Loucy (cell line): Measurements from ENCODE around the gene MYBBP1A.

Experiments
- H2AFZ ChIP-seq: fragments of 200-600 bp; sonication (generic); 2 replicates; pipeline ENCODE4 v1.6.0; 2016; ENCODE audit warnings: antibody characterized with exemption, mild to moderate bottlenecking, low read length, moderate library complexity
- H3F3A ChIP-seq: fragments of 200-600 bp; 2 replicates; pipeline ENCODE4 v1.6.0; 2016; ENCODE audit warnings: antibody characterized with exemption, low read depth, mild to moderate bottlenecking
- H3K27me3 ChIP-seq: fragments of 200-600 bp; sonication (generic); 2 replicates; pipeline ENCODE4 v1.6.1; 2014; ENCODE audit warnings: low read length, mild to moderate bottlenecking; ENCODE audit not compliant: insufficient read depth, poor library complexity, severe bottlenecking
- H3K36me3 ChIP-seq: fragments of 200-600 bp; sonication (generic); 2 replicates; pipeline ENCODE4 v1.6.1; 2016; ENCODE audit warnings: low read length; ENCODE audit not compliant: insufficient read depth
- H3K4me1 ChIP-seq: fragments of 200-600 bp; sonication (generic); 2 replicates; pipeline ENCODE4 v1.5.1; 2014; ENCODE audit warnings: low read length, mild to moderate bottlenecking; ENCODE audit not compliant: insufficient read depth, poor library complexity, severe bottlenecking
- H3K4me2 ChIP-seq: fragments of 200-600 bp; sonication (generic); 2 replicates; pipeline ENCODE4 v1.6.0; 2014; ENCODE audit warnings: antibody characterized with exemption, low read length, low read depth, mild to moderate bottlenecking; ENCODE audit not compliant: poor library complexity, severe bottlenecking
- H3K4me3 ChIP-seq: fragments of 200-600 bp; sonication (generic); 2 replicates; pipeline ENCODE4 v1.5.1; 2014; ENCODE audit warnings: low read length, mild to moderate bottlenecking, mixed read lengths; ENCODE audit not compliant: poor library complexity, severe bottlenecking
- H3K79me2 ChIP-seq: fragments of 200-600 bp; sonication (generic); 2 replicates; pipeline ENCODE4 v1.6.1; 2014; ENCODE audit warnings: low read length; ENCODE audit not compliant: insufficient read depth
- H3K9ac ChIP-seq: fragments of 200-600 bp; sonication (generic); 2 replicates; pipeline ENCODE4 v1.6.0; 2014; ENCODE audit warnings: mild to moderate bottlenecking, low read depth, low read length, moderate library complexity; ENCODE audit not compliant: poor library complexity, severe bottlenecking
- H3K9me2 ChIP-seq: fragments of 200-600 bp; sonication (generic); replicated peaks from 2 replicates; pipeline ENCODE4 v1.6.1; 2016; ENCODE audit warnings: low read depth, low read length, mixed read lengths
- H3K9me3 ChIP-seq: fragments of 200-600 bp; sonication (generic); 2 replicates; pipeline ENCODE4 v1.6.1; 2014; ENCODE audit warnings: mild to moderate bottlenecking, antibody characterized with exemption, low read length, low read depth; ENCODE audit not compliant: insufficient read depth
- H4K20me1 ChIP-seq: fragments of 200-600 bp; sonication (generic); 2 replicates; pipeline ENCODE4 v1.6.0; 2014; ENCODE audit warnings: antibody characterized with exemption, low read length, mild to moderate bottlenecking; ENCODE audit not compliant: insufficient read depth, poor library complexity, severe bottlenecking
- CTCF ChIP-seq: fragments of 200-600 bp; sonication (generic); conservative IDR thresholded peaks from 2 replicates; pipeline ENCODE4 v1.5.1; 2014; ENCODE audit warnings: mild to moderate bottlenecking, antibody characterized with exemption, low read length
- EZH2phosphoT487 ChIP-seq: fragments of 200-600 bp; IDR thresholded peaks from 2 replicates; pipeline ENCODE4 v1.6.1; 2018; ENCODE audit warnings: antibody characterized with exemption, mild to moderate bottlenecking, moderate library complexity, borderline replicate concordance

Gene MYBBP1A

GRCh38 chr17:4504188-4504587 lies 51.0 kb downstream of the MYBBP1A start:
- Histone ChIP-seq H3K36me3 (no peaks in the 10 kb centered on the region), H4K20me1 (peaks cover 6% of the 10 kb centered on the region), H3K9me3 (no peaks in the 10 kb centered on the region), H3K79me2 (peaks cover 93% of the 10 kb centered on the region), H3K27me3 (no peaks in the 10 kb centered on the region), H3K4me3 (peak overlapping the region; percentile 60), H3F3A (no peaks in the 10 kb centered on the region), H2AFZ (no peak overlapping the region), H3K4me1 (peaks cover 77% of the 10 kb centered on the region), H3K9ac (peak overlapping the region; percentile 56), H3K9me2 (no peaks in the 10 kb centered on the region), H3K4me2 (peak overlapping the region; percentile 85)
- no peak for TF ChIP-seq CTCF
- TF ChIP-seq EZH2phosphoT487 = no peak

GRCh38 chr17:4503283-4504025 lies 51.7 kb downstream of the MYBBP1A start:
- Histone ChIP-seq H3K9me3 (no peaks in the 10 kb centered on the region), H3K36me3 (no peaks in the 10 kb centered on the region), H3F3A (no peaks in the 10 kb centered on the region), H3K9ac (peak overlapping the region; percentile 56), H3K4me2 (peak overlapping the region; percentile 85), H4K20me1 (no peaks in the 10 kb centered on the region), H3K4me1 (peaks cover 70% of the 10 kb centered on the region), H3K27me3 (no peaks in the 10 kb centered on the region), H3K9me2 (no peaks in the 10 kb centered on the region), H3K4me3 (peak overlapping the region; percentile 60), H3K79me2 (peaks cover 86% of the 10 kb centered on the region), H2AFZ (no peak overlapping the region)
- TF ChIP-seq EZH2phosphoT487 (no peak), CTCF (no peak)

- no peak overlapping the region for H3K4me3 ChIP-seq
- H3K27me3 ChIP-seq = no peaks in the 10 kb centered on the region
- peak overlapping the region; percentile 56 for H3K9ac ChIP-seq
- no peaks in the 10 kb centered on the region for H3K9me3 ChIP-seq
- no peaks in the 10 kb centered on the region for H3K9me2 ChIP-seq
- H3K4me2 ChIP-seq = peak overlapping the region; percentile 85
- peaks cover 3% of the 10 kb centered on the region for H3F3A ChIP-seq
- H3K36me3 ChIP-seq = no peaks in the 10 kb centered on the region
- H4K20me1 ChIP-seq = no peaks in the 10 kb centered on the region
- peaks cover 72% of the 10 kb centered on the region for H3K4me1 ChIP-seq
- H3K79me2 ChIP-seq = peaks cover 77% of the 10 kb centered on the region
- TF ChIP-seq CTCF = no peak
- no peak for TF ChIP-seq EZH2phosphoT487
- no peak overlapping the region for H2AFZ ChIP-seq
These were observed 52.6 kb downstream of the MYBBP1A start for GRCh38 chr17:4502466-4503154.
